Testis (tissue), 3 donors: ENCODE data around the gene BMP5. TPM values are rescaled to one million over a fixed set of nuclear protein-coding genes. Genes with fewer than 3 reads are reported as not detected.
"Not testable (repeated sequence)": the region's sequence is repeated elsewhere in the genome, so short reads cannot be mapped to it uniquely, and the experiment has no call there.

Experiments used
- DNase-seq: peaks from one replicate; pipeline ENCODE4 v3.0.0-alpha.2; 2019
- H3K27ac ChIP-seq, 2 donors: fragments of 200-600 bp; sonication (generic); one replicate each; pipeline ENCODE4 v1.5.1; 2019
- H3K27me3 ChIP-seq: fragments of 200-600 bp; sonication (generic); one replicate; pipeline ENCODE4 v1.5.1; 2019
- H3K36me3 ChIP-seq: fragments of 200-600 bp; sonication (generic); one replicate; pipeline ENCODE4 v1.5.1; 2017; ENCODE audit warnings: low read depth; ENCODE audit errors: missing control alignments
- H3K4me1 ChIP-seq: fragments of 200-600 bp; sonication (generic); one replicate; pipeline ENCODE4 v1.5.1; 2019
- H3K4me3 ChIP-seq, 2 donors: fragments of 200-600 bp; sonication (generic); one replicate each; pipeline ENCODE4 v1.5.1; 2017 to 2019
- H3K9me3 ChIP-seq: fragments of 200-600 bp; sonication (generic); one replicate; pipeline ENCODE4 v1.5.1; 2017
- CTCF ChIP-seq, 3 experiments: fragments of 450-650 bp in 2 of 3; fragments of 200-600 bp in 1 of 3; sonication (generic) in 1 of 3; IDR thresholded peaks; one replicate each; pipeline ENCODE4 v1.5.1; 2016 to 2019; ENCODE audit warnings: antibody characterized with exemption in 3 of 3, mild to moderate bottlenecking in 2 of 3, moderate library complexity in 1 of 3
- POLR2A ChIP-seq: fragments of 450-650 bp; IDR thresholded peaks from one replicate; pipeline ENCODE4 v1.6.1; 2017; ENCODE audit warnings: antibody characterized with exemption, mild to moderate bottlenecking, moderate library complexity
- WGBS, 2 donors: methylation state at CpG; one replicate each; pipeline ENCODE4 v1.1.5; 2018; 5-methylcytosine and 5-hydroxymethylcytosine counted together
- intact Hi-C: fragments of 100-400 bp; cut with DNase I; formaldehyde crosslinking; loops from one replicate; pipeline ENCODE4 v1.15.1; 2023; ENCODE audit warnings: low total_unique reads
- polyA plus RNA-seq: library from polyadenylated mRNA; stranded (reverse); fragments of 350-450 nt; fragmentation: Illumina TruSeq; extraction: RNeasy Lipid Tissue Mini Kit (QIAGEN cat#74804); gene quantifications from one replicate; pipeline ENCODE4 v1.2.3, GENCODE V29; 2014; ENCODE audit warnings: low read depth, low replicate concordance; ENCODE audit not compliant: insufficient read depth
- total RNA-seq, 2 donors: library from RNA; depleted of rRNA; stranded (reverse); fragments of >200 nt; gene quantifications; one replicate each; pipeline ENCODE4 v1.2.3, GENCODE V29; 2016

The BMP5 gene
- total and polyA plus RNA-seq, 3 donors from 2014 or later: 0.06 to 0.12 TPM; not detected in 1

DNA sequence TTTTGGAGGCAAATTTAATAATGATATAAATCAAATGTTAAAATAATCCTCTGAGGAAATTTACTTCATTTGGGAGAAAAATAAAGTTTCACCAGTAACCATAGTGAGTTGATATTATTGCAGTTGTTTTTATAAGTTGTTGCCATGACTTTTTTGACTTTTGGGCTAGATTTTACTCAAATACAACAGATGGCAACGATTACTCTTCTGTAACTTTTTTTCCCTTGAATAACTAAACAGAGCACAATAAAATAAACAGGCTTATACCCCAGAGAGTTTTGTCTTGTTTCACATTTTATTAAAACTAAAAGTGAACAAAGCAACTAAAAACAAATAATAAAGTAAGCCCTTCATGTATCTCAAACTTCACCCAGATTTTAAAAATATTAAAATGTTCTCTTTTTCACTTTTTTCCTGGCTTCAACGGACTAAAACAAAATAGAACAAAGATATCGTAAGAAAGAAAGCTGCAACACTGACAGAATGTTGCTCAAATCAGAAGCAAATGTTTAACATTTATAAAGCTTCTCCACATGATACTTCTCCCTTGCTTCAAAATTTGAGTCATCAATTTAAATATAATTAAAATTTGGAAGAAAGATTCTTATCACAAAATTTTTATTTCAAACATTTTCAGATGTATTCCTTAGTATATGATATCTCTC, 42.5 kb upstream of the BMP5 start:
- Histone ChIP-seq H3K36me3 (no peaks in the 10 kb centered on the region), H3K4me3 (no peak overlapping the region), H3K27me3 (no peaks in the 10 kb centered on the region), H3K27ac (no peak overlapping the region), H3K4me1 (no peaks in the 10 kb centered on the region), H3K9me3 (no peaks in the 10 kb centered on the region)
- no peak for DNase-seq
- WGBS, 2 donors: 47 to 52% methylated on average over 3 of the region's 3 CpGs
- intact Hi-C loops: no loop called here
- no peak for TF ChIP-seq CTCF (IDR thresholded peaks at IDR 0.05)
- TF ChIP-seq POLR2A: no peak

- 83 to 94% methylated on average over 2 of the region's 2 CpGs for WGBS, 2 donors
Measured at GRCh38 chr6:55916188-55916587, 40.8 kb upstream of the BMP5 start.

DNA sequence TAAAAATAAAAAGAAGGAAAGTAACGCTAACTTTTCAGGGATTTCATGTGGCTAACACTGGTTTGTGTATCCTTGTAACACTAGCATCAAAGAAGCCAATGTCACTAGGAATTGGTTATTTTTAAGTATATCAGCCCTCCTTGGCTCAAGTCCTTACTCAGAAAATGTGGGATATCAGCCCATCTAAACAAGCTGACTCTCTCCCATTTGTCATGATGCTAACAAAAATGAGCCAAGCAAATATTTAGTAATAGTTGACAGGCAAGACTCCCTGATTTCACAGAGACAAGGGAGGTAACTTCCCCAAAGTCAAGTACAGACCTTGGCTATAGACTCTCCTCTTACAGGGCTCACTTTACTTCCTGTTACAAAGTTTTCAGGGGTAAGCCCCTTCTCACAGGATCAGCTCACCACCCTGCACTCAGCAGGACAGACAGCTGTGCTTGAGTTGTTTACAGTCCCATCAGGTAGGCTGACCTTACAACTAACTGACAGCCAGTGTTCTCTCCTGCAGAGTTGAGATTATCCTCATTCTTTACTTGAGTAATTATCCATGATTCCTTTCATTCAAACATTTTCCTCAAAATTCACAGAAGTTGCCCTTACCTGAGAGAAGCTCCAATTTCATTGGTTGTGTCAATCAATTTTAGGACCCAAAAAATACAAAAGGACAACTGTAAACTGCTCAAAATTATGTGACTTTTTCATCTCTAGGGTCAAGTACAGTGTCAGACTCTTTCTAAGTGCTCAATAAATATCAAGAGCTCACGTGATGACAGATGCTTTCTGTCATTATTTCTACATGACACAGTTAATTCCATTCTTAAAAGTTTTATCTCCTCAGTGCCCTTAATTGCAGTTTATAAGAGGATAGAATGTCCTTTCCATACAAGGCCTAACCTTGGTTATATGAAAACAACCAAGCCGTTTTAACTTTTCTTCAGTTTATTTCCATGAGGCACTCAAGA, 38.1 kb upstream of the BMP5 start:
- Histone ChIP-seq H3K4me1 (no peaks in the 10 kb centered on the region), H3K27me3 (no peaks in the 10 kb centered on the region), H3K4me3 (no peak overlapping the region), H3K36me3 (no peaks in the 10 kb centered on the region), H3K27ac (no peak overlapping the region), H3K9me3 (no peaks in the 10 kb centered on the region)
- TF ChIP-seq POLR2A (no peak), CTCF (IDR thresholded peaks at IDR 0.05) (no peak)
- DNase-seq: no peak
- WGBS, 2 donors: 48 to 58% methylated on average over 3 of the region's 3 CpGs
- intact Hi-C loops: no loop called here

More at GRCh38 chr6:55916188-55916587, 40.8 kb upstream of the BMP5 start:
- Histone ChIP-seq H3K27ac (no peak overlapping the region), H3K4me1 (no peaks in the 10 kb centered on the region), H3K36me3 (no peaks in the 10 kb centered on the region), H3K27me3 (no peaks in the 10 kb centered on the region), H3K9me3 (no peaks in the 10 kb centered on the region), H3K4me3 (no peak overlapping the region)
- TF ChIP-seq POLR2A (no peak), CTCF (IDR thresholded peaks at IDR 0.05) (no peak)
- intact Hi-C loops: no loop called here
- DNase-seq: no peak

DNA sequence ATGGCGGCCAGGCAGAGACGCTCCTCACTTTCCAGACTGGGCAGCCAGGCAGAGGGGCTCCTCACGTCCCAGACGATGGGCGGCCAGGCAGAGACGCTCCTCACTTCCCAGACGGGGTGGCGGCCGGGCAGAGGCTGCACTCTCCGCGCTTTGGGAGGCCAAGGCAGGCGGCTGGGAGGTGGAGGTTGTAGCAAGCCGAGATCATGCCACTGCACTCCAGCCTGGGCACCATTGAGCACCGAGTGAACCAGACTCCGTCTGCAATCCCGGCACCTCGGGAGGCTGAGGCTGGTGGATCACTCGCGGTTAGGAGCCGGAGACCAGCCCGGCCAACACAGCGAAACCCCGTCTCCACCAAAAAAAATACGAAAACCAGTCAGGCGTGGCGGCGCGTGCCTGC, 35.1 kb upstream of the BMP5 start:
- intact Hi-C loops, H3K4me3 ChIP-seq, H3K9me3 ChIP-seq, DNase-seq, H3K27me3 ChIP-seq, H3K4me1 ChIP-seq, H3K27ac ChIP-seq, H3K36me3 ChIP-seq: not testable (repeated sequence)
- no CpG with 5 or more reads among the region's 28 CpGs for WGBS, 2 donors

- WGBS, 2 donors: no CpG with 5 or more reads among the region's 26 CpGs
- DNase-seq, H3K4me1 ChIP-seq, H3K27me3 ChIP-seq, H3K9me3 ChIP-seq, H3K27ac ChIP-seq, H3K4me3 ChIP-seq, H3K36me3 ChIP-seq, intact Hi-C loops: not testable (repeated sequence)
Measured at GRCh38 chr6:55909911-55910310, 34.5 kb upstream of the BMP5 start.
